ENCODE measurements around the gene PDSS2. TPM values are rescaled to one million over a fixed set of nuclear protein-coding genes. Genes with fewer than 3 reads are reported as not detected.

The PDSS2 gene
- total RNA-seq, 4 donors from 2014 or later: 18.6 to 32.3 (median 25.6) TPM

- no peak overlapping the region for H3K27ac ChIP-seq
- no peaks in the 10 kb centered on the region for H3K27me3 ChIP-seq
- no peak for DNase-seq
- H3K36me3 ChIP-seq: no peaks in the 10 kb centered on the region
- intact Hi-C loops (cut with DNase I): no loop called here
- TF ChIP-seq CTCF (IDR thresholded peaks at IDR 0.05) (no peak), POLR2A (IDR thresholded peaks at IDR 0.05) (no peak)
- H3K9me3 ChIP-seq: no peaks in the 10 kb centered on the region
- no peak overlapping the region for H3K4me3 ChIP-seq (replicated peaks in 1 of 3)
- H3K4me1 ChIP-seq: peaks cover 3 to 4% of the 10 kb centered on the region in 2 donors
- 71 to 90% methylated on average over 2 of the region's 2 CpGs for WGBS, 2 donors
Measured at GRCh38 chr6:107344383-107344782, 115.0 kb downstream of the PDSS2 start.

GRCh38 chr6:107342144-107342543, 117.2 kb downstream of the PDSS2 start:
- TF ChIP-seq CTCF (IDR thresholded peaks at IDR 0.05) (no peak), POLR2A (IDR thresholded peaks at IDR 0.05) (no peak)
- no peaks in the 10 kb centered on the region for H3K27me3 ChIP-seq
- H3K27ac ChIP-seq: no peak overlapping the region
- intact Hi-C loops (cut with DNase I): no loop called here
- WGBS, 2 donors: 96% methylated on average over 2 of the region's 2 CpGs
- no peak for DNase-seq
- no peak overlapping the region for H3K4me3 ChIP-seq (replicated peaks in 1 of 3)
- H3K4me1 ChIP-seq: peaks cover 3 to 4% of the 10 kb centered on the region in 2 donors
- no peaks in the 10 kb centered on the region for H3K9me3 ChIP-seq
- no peaks in the 10 kb centered on the region for H3K36me3 ChIP-seq

- Histone ChIP-seq H3K36me3 (no peaks in the 10 kb centered on the region), H3K27me3 (no peaks in the 10 kb centered on the region), H3K27ac (no peak overlapping the region), H3K9me3 (no peaks in the 10 kb centered on the region), H3K4me3 (replicated peaks in 1 of 3) (no peak overlapping the region), H3K4me1 (peaks cover 3 to 4% of the 10 kb centered on the region in 2 donors)
- no peak for TF ChIP-seq CTCF (IDR thresholded peaks at IDR 0.05)
- no peak for TF ChIP-seq POLR2A (IDR thresholded peaks at IDR 0.05)
- 83 to 89% methylated on average over 1 of the region's 1 CpG for WGBS, 2 donors
- intact Hi-C loops (cut with DNase I): no loop called here
- no peak for DNase-seq
Measured at GRCh38 chr6:107340881-107341280, 118.5 kb downstream of the PDSS2 start.

GRCh38 chr6:107337191-107337741, 122.1 kb downstream of the PDSS2 start:
- no peaks in the 10 kb centered on the region for H3K36me3 ChIP-seq
- TF ChIP-seq POLR2A (IDR thresholded peaks at IDR 0.05) (no peak), CTCF (IDR thresholded peaks at IDR 0.05) (no peak)
- H3K27me3 ChIP-seq: no peaks in the 10 kb centered on the region

GRCh38 chr6:107334026-107334425, 125.3 kb downstream of the PDSS2 start:
- Histone ChIP-seq H3K4me3 (replicated peaks in 1 of 3) (no peak overlapping the region), H3K36me3 (no peaks in the 10 kb centered on the region), H3K9me3 (no peaks in the 10 kb centered on the region), H3K27me3 (no peaks in the 10 kb centered on the region), H3K4me1 (peaks cover 0 to 4% of the 10 kb centered on the region in 2 donors), H3K27ac (no peak overlapping the region)
- DNase-seq: no peak
- TF ChIP-seq CTCF (IDR thresholded peaks at IDR 0.05) (no peak), POLR2A (IDR thresholded peaks at IDR 0.05) (no peak)
- intact Hi-C loops (cut with DNase I): no loop called here
- 90 to 94% methylated on average over 3 of the region's 3 CpGs for WGBS, 2 donors

More at GRCh38 chr6:107337191-107337741, 122.1 kb downstream of the PDSS2 start:
- H3K9me3 ChIP-seq: no peaks in the 10 kb centered on the region
- H3K27ac ChIP-seq: no peak overlapping the region
- no peak overlapping the region for H3K4me3 ChIP-seq (replicated peaks in 1 of 3)
- intact Hi-C loops (cut with DNase I): no loop called here
- H3K4me1 ChIP-seq: no peaks in the 10 kb centered on the region
- no peak for DNase-seq
